Thyroid gland (tissue), 4 donors: ENCODE measurements around the gene FDXACB1. TPM values are rescaled to one million over a fixed set of nuclear protein-coding genes. Genes with fewer than 3 reads are reported as not detected.
"Not testable (repeated sequence)": the region's sequence is repeated elsewhere in the genome, so short reads cannot be mapped to it uniquely, and the experiment has no call there.

Experiments
- DNase-seq, 2 donors: peaks; one replicate each; pipeline ENCODE4 v3.0.0-alpha.2; 2019
- H3K27ac ChIP-seq, 3 donors: fragments of 200-600 bp; sonication (generic); 1 replicate in 2 of 3; 2 replicates in 1 of 3; pipeline ENCODE4 v1.5.1; 2016 to 2019; ENCODE audit warnings: mild to moderate bottlenecking in 1 of 3, moderate library complexity in 1 of 3
- H3K27me3 ChIP-seq: fragments of 200-600 bp; sonication (generic); one replicate; pipeline ENCODE4 v1.5.1; 2019
- H3K36me3 ChIP-seq, 2 donors: fragments of 200-600 bp; sonication (generic); one replicate each; pipeline ENCODE4 v1.5.1; 2016 to 2019
- H3K4me1 ChIP-seq, 2 donors: fragments of 200-600 bp; sonication (generic); one replicate each; pipeline ENCODE4 v1.5.1; 2017 to 2019
- H3K4me3 ChIP-seq, 3 donors: fragments of 200-600 bp; sonication (generic); replicated peaks in 1 of 3; 1 replicate in 2 of 3; 2 replicates in 1 of 3; pipeline ENCODE4 v1.5.1; 2016; ENCODE audit warnings: mild to moderate bottlenecking in 1 of 3
- H3K9me3 ChIP-seq: fragments of 200-600 bp; sonication (generic); one replicate; pipeline ENCODE4 v1.5.1; 2017
- CTCF ChIP-seq, 6 experiments: fragments of 200-600 bp in 3 of 6; fragments of 450-650 bp in 3 of 6; sonication (generic) in 3 of 6; IDR thresholded peaks; one replicate each; pipeline ENCODE4 v1.5.1; 2016 to 2019; ENCODE audit warnings: antibody characterized with exemption in 6 of 6, mild to moderate bottlenecking in 2 of 6, inconsistent platforms in 1 of 6, moderate library complexity in 1 of 6
- POLR2A ChIP-seq, 2 donors: fragments of 450-650 bp; IDR thresholded peaks; one replicate each; pipeline ENCODE4 v1.6.1; 2017; ENCODE audit warnings: antibody characterized with exemption in 2 of 2, mild to moderate bottlenecking in 2 of 2, moderate library complexity in 1 of 2
- WGBS, 2 donors: methylation state at CpG; one replicate each; pipeline ENCODE4 v1.1.5; 2017; 5-methylcytosine and 5-hydroxymethylcytosine counted together
- intact Hi-C: fragments of 100-400 bp; cut with DNase I; formaldehyde crosslinking; loops from one replicate; pipeline ENCODE4 v1.15.1; 2023
- total RNA-seq, 4 donors: library from RNA; depleted of rRNA; stranded (reverse); fragments of >200 nt; gene quantifications; one replicate each; pipeline ENCODE4 v1.2.3, GENCODE V29; 2016

The FDXACB1 gene
- total RNA-seq, 4 donors from 2014 or later = 1.8 to 3.0 (median 2.8) TPM

GRCh38 chr11:111886032-111886431 is 7.1 kb upstream of the FDXACB1 start:
- TF ChIP-seq CTCF (IDR thresholded peaks at IDR 0.05) = no peak
- no peak for TF ChIP-seq POLR2A (IDR thresholded peaks at IDR 0.05)
- 83 to 93% methylated on average over 4 of the region's 4 CpGs for WGBS, 2 donors
- Histone ChIP-seq H3K27me3 (no peaks in the 10 kb centered on the region), H3K4me1 (no peaks in the 10 kb centered on the region), H3K27ac (no peak overlapping the region), H3K4me3 (no peak overlapping the region), H3K9me3 (no peaks in the 10 kb centered on the region), H3K36me3 (no peaks in the 10 kb centered on the region)
- no peak for DNase-seq
- intact Hi-C loops = no loop called here

- H3K4me1 ChIP-seq, H3K36me3 ChIP-seq, DNase-seq, H3K9me3 ChIP-seq, H3K27ac ChIP-seq, H3K27me3 ChIP-seq, H3K4me3 ChIP-seq, intact Hi-C loops: not testable (repeated sequence)
- WGBS, 2 donors = 83 to 99% methylated on average over 4 of the region's 4 CpGs
Observed at GRCh38 chr11:111885053-111885452, 6.1 kb upstream of the FDXACB1 start.

- no peaks in the 10 kb centered on the region for H3K9me3 ChIP-seq
- 92 to 96% methylated on average over 5 of the region's 5 CpGs for WGBS, 2 donors
Observed at GRCh38 chr11:111882202-111882601, 3.2 kb upstream of the FDXACB1 start.

GRCh38 chr11:111879637-111879960 is 634 bp upstream of the FDXACB1 start:
- Histone ChIP-seq H3K9me3 (no peaks in the 10 kb centered on the region), H3K27me3 (no peaks in the 10 kb centered on the region), H3K4me1 (peaks cover 3 to 18% of the 10 kb centered on the region in 2 donors), H3K36me3 (peaks cover 0 to 3% of the 10 kb centered on the region in 2 donors), H3K4me3 (peak overlapping the region; percentile 34 to 48 (median 41)), H3K27ac (peak overlapping the region; percentile 94 to 99 (median 96))
- WGBS, 2 donors = 27 to 31% methylated on average over 6 of the region's 6 CpGs
- no peak for DNase-seq
- intact Hi-C loops = loop anchor here (5.0 kb wide), 1 partner anchor 98 kb away; no protein-coding TSS in a partner anchor
- TF ChIP-seq CTCF (IDR thresholded peaks at IDR 0.05) = no peak
- no peak for TF ChIP-seq POLR2A (IDR thresholded peaks at IDR 0.05)

More at GRCh38 chr11:111882202-111882601, 3.2 kb upstream of the FDXACB1 start:
- H3K36me3 ChIP-seq = no peaks in the 10 kb centered on the region
- peaks cover 3 to 18% of the 10 kb centered on the region in 2 donors for H3K4me1 ChIP-seq
- no peaks in the 10 kb centered on the region for H3K27me3 ChIP-seq
- no peak overlapping the region for H3K4me3 ChIP-seq
- DNase-seq = no peak
- intact Hi-C loops = loop anchor here (5.0 kb wide), 1 partner anchor 45 kb away; no protein-coding TSS in a partner anchor
- TF ChIP-seq POLR2A (IDR thresholded peaks at IDR 0.05) = no peak
- no peak for TF ChIP-seq CTCF (IDR thresholded peaks at IDR 0.05)
- no peak overlapping the region for H3K27ac ChIP-seq

- Histone ChIP-seq H3K27ac (peak overlapping the region; percentile 94 to 99 (median 96)), H3K4me3 (peak overlapping the region; percentile 14 to 41 (median 34)), H3K27me3 (no peaks in the 10 kb centered on the region), H3K4me1 (peaks cover 3 to 18% of the 10 kb centered on the region in 2 donors), H3K9me3 (no peaks in the 10 kb centered on the region), H3K36me3 (peaks cover 0 to 3% of the 10 kb centered on the region in 2 donors)
- TF ChIP-seq CTCF (IDR thresholded peaks at IDR 0.05) = no peak
- no peak for TF ChIP-seq POLR2A (IDR thresholded peaks at IDR 0.05)
- 1 to 2% methylated on average over 13 of the region's 13 CpGs for WGBS, 2 donors
- intact Hi-C loops = loop anchor here (5.0 kb wide), 1 partner anchor 99 kb away; no protein-coding TSS in a partner anchor
- no peak for DNase-seq
Observed at GRCh38 chr11:111878385-111878848, 548 bp downstream of the FDXACB1 start.
